Measurements from ENCODE around the gene NEGR1.

DNA sequence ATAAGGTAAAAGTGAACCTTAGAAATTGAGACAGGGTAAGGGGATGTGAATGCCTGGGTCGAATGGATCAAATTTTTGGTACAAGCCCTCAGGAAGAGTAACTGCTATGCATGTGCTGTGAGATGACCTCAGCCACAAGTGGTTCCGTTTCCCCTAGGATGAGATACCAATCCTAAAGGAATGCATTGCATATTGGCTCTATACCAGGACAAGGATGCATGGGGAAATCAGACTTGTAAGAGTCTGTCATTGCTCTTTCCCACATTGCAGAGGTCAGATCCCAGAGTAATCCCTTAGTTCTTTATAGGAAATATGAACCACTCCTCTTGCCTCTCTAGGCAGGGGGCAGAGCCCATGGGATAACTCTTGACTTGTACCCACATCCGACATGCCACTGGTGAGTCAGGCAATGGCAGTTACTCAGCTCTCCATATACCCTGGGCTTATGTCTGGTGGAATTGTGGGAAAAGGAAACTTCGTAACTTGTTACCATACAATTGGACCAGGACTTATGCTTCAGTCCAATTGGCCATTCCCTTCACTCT is 773.2 kb downstream of the NEGR1 start:
- TF ChIP-seq, protein P1, sequence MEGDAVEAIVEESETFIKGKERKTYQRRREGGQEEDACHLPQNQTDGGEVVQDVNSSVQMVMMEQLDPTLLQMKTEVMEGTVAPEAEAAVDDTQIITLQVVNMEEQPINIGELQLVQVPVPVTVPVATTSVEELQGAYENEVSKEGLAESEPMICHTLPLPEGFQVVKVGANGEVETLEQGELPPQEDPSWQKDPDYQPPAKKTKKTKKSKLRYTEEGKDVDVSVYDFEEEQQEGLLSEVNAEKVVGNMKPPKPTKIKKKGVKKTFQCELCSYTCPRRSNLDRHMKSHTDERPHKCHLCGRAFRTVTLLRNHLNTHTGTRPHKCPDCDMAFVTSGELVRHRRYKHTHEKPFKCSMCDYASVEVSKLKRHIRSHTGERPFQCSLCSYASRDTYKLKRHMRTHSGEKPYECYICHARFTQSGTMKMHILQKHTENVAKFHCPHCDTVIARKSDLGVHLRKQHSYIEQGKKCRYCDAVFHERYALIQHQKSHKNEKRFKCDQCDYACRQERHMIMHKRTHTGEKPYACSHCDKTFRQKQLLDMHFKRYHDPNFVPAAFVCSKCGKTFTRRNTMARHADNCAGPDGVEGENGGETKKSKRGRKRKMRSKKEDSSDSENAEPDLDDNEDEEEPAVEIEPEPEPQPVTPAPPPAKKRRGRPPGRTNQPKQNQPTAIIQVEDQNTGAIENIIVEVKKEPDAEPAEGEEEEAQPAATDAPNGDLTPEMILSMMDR (IDR thresholded peaks at IDR 0.05) = no peak
- TF ChIP-seq POLR2A (IDR thresholded peaks at IDR 0.05) (no peak), POLR2AphosphoS5 (IDR thresholded peaks at IDR 0.05) (no peak)
